Activated CD8-positive, alpha-beta memory T cell treated with anti-CD3 and anti-CD28 coated beads, Interleukin-2, amount 50 U/mL, for 1 hour (primary cell): ENCODE measurements around the gene TNC.

Experiments used
- DNase-seq: peaks from one replicate; pipeline ENCODE4 v3.0.0-alpha.2; 2020; ENCODE audit errors: extremely low read depth

Gene TNC

GRCh38 chr9:115012486-115012885 lies 105.5 kb downstream of the TNC start:
- DNase-seq = no peak

- DNase-seq = no peak
Observed at GRCh38 chr9:115010874-115011273, 107.1 kb downstream of the TNC start.

GRCh38 chr9:115008536-115009270 lies 109.3 kb downstream of the TNC start:
- no peak for DNase-seq

DNA sequence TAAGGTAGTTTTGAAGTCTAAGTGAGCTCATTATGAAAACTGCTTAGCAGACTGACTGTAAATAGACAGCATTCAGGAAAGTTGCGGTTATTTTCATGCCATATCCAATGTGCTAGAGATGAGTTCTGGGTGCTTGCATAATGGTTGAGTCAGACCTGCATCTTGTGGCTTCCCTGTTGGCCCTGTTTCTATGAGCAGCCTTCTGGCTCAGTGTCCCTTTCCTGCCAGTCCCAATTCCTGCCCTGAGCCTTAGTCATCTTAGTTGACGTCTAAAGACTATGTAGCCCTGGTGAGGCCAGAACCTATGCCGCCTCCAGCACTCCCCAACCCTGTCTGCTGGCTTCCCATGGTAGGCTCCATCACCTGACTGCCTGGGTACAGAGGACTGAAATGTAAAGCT lies 111.3 kb downstream of the TNC start:
- DNase-seq = no peak

DNA sequence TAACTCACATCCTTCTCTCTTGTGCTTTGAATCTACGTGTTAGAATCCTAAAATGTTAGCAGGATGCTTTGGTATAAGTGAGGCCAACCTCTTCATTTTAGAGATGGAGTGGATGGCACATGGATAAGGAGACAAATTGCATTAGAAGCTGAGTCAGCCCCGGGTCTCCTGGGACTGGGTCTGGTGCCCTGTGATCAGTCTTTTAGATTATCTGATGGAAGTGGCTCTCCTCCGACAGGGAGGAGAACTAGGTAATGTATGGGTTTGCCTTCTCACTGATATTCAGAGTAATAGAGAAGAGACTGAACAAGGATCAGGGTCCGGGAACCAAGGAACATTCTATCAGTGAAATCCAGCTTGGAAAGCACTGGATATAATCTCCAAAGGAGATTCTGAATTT lies 112.6 kb downstream of the TNC start:
- no peak for DNase-seq

DNA sequence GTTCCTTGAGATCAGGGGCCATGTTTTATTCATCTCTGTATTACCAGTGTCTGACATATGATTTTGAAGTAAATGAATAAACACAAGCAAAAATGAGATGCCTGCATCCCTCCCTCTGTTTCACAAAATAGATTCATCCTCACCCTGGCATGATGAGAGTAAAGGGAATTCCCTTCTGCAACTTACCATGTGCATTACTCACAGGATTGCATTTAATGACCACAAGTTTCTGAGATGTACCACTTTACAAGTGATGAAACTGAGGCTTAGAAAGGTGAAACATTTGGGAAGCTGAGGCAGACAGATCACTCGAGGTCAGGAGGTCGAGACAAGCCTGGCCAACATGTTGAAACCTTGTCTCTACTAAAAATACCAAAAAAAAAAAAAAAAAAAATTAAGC lies 113.4 kb downstream of the TNC start:
- DNase-seq = no peak

DNA sequence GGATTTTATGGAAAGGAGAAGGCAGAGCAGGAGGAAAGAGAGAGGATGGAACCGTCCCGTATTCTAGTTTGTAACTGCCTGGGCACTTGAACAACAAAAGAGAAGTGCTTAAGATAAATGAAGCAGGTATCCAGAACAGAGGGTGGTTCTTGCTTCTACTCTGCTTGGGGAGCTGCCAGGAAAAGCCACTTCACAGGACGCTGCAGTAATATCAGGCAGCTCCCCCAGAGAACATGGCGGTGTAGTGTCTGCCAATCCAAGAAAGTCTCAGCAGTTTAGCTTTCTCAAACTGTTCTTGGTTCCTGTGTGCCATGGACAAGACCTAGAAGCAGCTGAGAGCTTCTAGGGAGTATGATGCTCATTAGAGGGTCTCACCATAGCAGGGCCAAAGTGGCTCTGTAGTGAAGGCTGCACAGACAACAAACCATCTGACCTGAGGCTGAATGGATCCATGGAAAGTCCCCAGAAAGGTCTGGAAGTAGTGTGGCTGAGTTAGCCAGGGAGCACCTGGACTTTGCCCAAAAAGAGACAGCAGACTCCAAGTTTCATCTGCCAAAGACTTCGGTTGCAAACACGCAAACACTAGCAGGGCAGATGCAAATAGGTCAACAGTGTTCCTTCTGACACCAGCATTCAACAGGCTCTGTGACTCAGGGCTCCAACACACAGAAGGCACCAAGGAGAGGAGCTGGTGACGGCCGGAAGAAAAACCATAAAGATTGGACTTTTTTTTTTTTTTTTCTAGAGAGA lies 115.4 kb downstream of the TNC start:
- no peak for DNase-seq

- DNase-seq = no peak
Observed at GRCh38 chr9:115000217-115000639, 117.7 kb downstream of the TNC start.

- DNase-seq = no peak
Observed at GRCh38 chr9:114998326-114998725, 119.6 kb downstream of the TNC start.

DNA sequence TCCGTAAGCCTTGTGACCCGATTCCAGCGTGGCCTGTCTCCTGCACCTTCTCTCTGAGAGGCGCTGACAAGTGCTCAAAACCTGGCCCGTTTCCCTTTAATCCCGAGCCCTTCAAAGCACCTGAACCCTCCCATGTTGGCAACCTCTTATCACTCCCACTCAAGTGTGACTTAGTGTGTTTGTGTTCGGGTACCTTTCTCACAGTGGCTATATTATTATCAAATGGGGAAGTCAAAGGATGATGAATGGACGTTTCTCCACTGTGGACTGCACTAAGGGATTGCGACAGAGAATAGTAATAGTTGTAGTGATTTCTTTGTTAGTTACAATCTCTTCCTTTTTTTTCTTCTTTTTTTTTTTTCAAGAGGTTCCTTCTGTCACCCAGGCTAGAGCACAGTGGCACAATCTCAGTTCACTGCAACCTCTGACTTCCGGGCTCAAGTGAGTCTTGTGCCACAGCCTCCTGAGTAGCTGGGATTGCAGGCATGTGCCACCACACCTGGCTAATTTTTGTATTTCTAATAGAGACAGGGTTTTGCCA lies 122.2 kb downstream of the TNC start:
- no peak for DNase-seq

GRCh38 chr9:114994768-114995167 lies 123.2 kb downstream of the TNC start:
- DNase-seq = no peak

DNA sequence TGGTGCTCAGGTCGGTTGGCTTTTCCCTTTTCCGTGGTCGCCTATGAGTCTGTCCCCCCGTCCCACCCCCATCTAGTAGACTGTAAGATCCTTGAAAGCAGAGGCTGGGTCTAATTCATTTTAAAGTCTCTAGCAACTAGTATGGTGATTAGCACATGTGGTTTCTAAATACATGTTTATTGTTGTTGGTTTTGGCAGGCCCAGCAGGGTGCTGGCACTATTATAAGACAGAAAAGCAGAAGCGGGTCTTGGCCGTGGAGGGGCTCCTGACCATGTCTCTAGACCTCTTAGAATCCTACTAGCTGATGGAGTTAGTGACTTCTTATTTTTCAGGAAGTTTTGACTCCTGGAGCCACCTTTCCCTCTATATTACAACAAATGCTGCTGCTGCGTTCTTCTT lies 126.1 kb downstream of the TNC start:
- DNase-seq = no peak

GRCh38 chr9:114990901-114991300 lies 127.1 kb downstream of the TNC start:
- no peak for DNase-seq

- DNase-seq = no peak
Observed at GRCh38 chr9:114989600-114990410, 128.2 kb downstream of the TNC start.

GRCh38 chr9:114988962-114989599 lies 128.9 kb downstream of the TNC start:
- DNase-seq = no peak

DNA sequence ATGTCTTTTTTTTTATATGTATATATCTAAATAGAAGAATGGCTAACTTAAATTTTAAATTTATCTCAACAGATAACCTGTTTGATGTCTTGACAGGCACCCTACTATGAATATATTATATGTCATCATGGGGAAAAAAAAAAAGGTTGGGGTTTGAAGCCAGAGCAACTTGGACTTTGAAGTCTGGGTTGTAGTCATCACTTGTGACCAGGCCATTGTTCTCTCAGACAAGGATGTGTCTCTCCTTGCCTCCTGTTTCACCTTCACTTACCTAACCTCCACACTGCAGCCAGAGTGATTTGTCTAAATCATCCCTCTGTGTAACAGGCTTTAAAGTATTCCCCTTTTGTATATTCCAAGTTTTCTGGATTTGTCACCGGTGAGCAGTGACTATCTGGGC lies 130.8 kb downstream of the TNC start:
- no peak for DNase-seq

DNA sequence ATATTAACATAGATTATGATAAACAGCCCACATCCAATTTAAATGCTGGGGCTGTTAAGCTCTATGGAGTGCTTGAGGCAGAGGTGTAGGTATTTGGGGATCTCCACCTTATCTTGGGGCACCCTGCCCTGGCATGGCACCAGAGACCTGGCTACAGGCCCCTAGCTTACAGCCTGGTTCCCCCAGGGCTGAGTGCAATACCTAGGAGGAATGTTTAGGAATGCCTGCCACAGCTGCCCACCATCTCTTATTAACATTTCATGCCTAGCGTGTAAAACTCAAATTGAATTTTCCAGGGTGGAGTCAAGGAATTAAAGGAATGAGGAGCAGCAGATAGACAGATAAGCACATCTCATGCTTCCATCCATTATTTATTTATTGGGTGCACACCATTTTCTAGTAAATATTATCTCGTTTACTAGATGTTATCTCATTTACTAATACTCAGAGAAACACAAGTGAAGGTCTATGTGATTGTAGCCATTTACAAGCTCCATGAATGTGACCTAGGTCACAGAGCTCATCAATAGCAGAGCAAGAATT lies 131.9 kb downstream of the TNC start:
- DNase-seq = no peak

DNA sequence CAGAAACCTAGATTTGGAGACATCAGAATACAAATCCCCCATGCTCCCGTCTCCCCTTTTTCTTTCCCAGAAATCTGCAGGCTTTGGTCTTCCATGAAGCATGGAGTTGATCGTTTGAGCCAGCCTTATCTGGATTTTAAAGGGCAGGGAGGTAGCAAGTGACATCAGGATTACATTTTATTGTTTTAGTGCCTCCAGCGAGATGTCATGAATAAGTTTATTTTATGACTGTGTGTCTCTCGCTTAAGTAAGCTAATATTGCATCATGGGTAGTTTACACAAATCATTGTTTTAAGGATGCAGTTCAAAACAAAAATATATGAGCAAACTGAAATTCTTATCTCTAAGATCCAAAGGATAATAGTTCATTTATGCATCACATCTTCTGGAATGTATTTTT lies 136.9 kb downstream of the TNC start:
- DNase-seq = no peak

DNA sequence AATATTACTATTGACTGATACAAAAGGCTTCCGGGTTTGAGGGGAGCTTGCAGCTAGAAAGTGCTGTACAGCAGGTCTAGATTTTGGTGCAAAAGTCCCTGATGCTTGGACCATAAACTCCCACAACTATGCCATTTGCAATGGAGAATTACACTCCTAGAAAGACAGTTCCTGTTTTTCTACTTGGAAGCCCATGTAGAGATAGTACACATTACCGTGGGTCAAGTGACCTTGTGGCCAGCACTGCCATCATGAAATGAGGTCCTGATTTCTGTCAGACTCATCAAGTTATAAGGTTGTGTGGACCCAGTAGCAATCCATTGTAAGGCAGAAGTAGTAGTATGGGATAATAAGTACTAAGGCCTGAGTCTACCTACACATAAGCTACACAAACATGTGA lies 144.7 kb downstream of the TNC start:
- no peak for DNase-seq

DNA sequence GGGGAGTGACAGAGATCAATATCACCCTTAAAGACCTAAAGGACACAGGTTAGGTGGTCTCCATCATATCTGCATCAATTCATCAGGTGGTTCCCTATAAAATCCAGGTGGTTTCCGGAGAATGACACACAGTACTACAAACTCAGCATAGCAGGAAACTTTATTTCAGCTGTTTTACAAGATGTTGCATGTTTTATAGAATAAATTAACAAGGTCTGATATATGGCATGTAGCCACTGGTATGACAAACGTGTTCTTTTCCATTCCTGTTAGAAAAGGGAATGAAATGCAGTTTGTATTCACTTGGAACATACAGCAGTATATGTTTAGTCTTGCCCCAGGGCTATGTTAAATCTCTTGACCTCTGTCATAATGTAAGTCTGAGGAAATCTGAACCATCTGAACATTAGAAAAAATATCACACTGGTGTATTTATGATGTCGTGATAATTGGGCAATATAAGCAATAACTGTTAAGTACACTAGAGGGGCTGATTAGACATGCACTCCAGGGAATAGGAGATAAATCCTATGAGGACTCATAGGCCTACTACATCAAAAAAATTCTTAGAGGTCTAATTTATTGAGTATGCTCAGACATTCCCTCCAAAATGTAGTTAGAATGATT lies 145.3 kb downstream of the TNC start:
- DNase-seq = no peak
